A549 (cell line): ENCODE measurements around the gene IP6K1. TPM values are rescaled to one million over a fixed set of nuclear protein-coding genes. Genes with fewer than 3 reads are reported as not detected.

Source experiments
- ATAC-seq, 2 experiments: fragments of 200-7000 bp in 1 of 2; fragments of >200 bp in 1 of 2; cut with Nextera tagmentation in 1 of 2; cut with Tn5 transposase in 1 of 2; 3 replicates each; pipeline versions ENCODE4 v1.8.0 to v1.9.1; 2018 to 2020; ENCODE audit warnings: mild to moderate bottlenecking in 1 of 2, moderate library complexity in 1 of 2
- CTCF ChIA-PET: fragments of 300-600 bp; sonication (Branson Sonifier 250); formaldehyde crosslinking; extraction: SDS; loops from one replicate; lab custom pipeline; 2021; ENCODE audit warnings: antibody characterized with exemption, inconsistent platforms; lab: Yijun Ruan, JAX
- POLR2A ChIA-PET: fragments of 350-600 bp; formaldehyde crosslinking; extraction: SDS; loops from one replicate; lab custom pipeline; 2021; ENCODE audit warnings: antibody characterized with exemption, inconsistent platforms; lab: Yijun Ruan, JAX
- DNase-seq, 2 experiments: peaks; one replicate each; pipeline versions ENCODE4 v3.0.0 to v3.0.0-alpha.2; 2011 to 2016; ENCODE audit warnings: low read depth in 1 of 2, low spot score in 1 of 2
- FAIRE-seq: peaks from 2 replicates; lab custom pipeline; 2011; peaks lifted over from hg19 to GRCh38; lab: Jason Lieb, UNC
- H3K27ac ChIP-seq, 2 experiments: fragments of >200 bp; sonication (Bioruptor Twin); formaldehyde crosslinking; 3 replicates each; pipeline ENCODE4 v1.5.1; 2016 to 2017
- H3K4me1 ChIP-seq: fragments of >200 bp; sonication (Bioruptor Twin); formaldehyde crosslinking; 3 replicates; pipeline ENCODE4 v1.6.1; 2016
- H3K4me2 ChIP-seq: fragments of >200 bp; sonication (Bioruptor Twin); formaldehyde crosslinking; 3 replicates; pipeline ENCODE4 v1.6.1; 2016
- H3K4me3 ChIP-seq: fragments of >200 bp; sonication (Bioruptor Twin); formaldehyde crosslinking; 3 replicates; pipeline ENCODE4 v1.5.1; 2016
- H3K9me3 ChIP-seq: fragments of >200 bp; sonication (Bioruptor Twin); formaldehyde crosslinking; 3 replicates; pipeline ENCODE4 v1.6.1; 2016
- BHLHE40 ChIP-seq: IDR thresholded peaks from 2 replicates; pipeline ENCODE4 v1.6.1; 2012; ENCODE audit warnings: low read depth, low read length, inconsistent platforms
- CHD2 ChIP-seq: fragments of 150-350 bp; IDR thresholded peaks from 2 replicates; pipeline ENCODE4 v1.6.1; 2014; ENCODE audit warnings: low read length; ENCODE audit not compliant: partially characterized antibody
- EHMT2 ChIP-seq: fragments of 200-600 bp; sonication (generic); IDR thresholded peaks from 2 replicates; pipeline ENCODE4 v1.6.1; 2016; ENCODE audit warnings: antibody characterized with exemption, low read depth, mild to moderate bottlenecking, moderate library complexity
- ELK1 ChIP-seq: fragments of 150-350 bp; IDR thresholded peaks from 2 replicates; pipeline ENCODE4 v1.6.1; 2014; ENCODE audit warnings: low read depth, mild to moderate bottlenecking, low read length
- FOSL2 ChIP-seq, 2 experiments: fragments of 450-650 bp in 1 of 2; fragments of >200 bp in 1 of 2; sonication (Bioruptor Twin) in 1 of 2; formaldehyde crosslinking; IDR thresholded peaks; 2 replicates each; pipeline versions ENCODE4 v1.5.0 to v1.6.1; 2016 to 2020; ENCODE audit warnings: mild to moderate bottlenecking in 1 of 2, moderate library complexity in 1 of 2
- FOXS1 ChIP-seq: fragments of 250-450 bp; sonication (Bioruptor Pico); IDR thresholded peaks from 2 replicates; pipeline ENCODE4 v1.5.0; 2020; ENCODE audit warnings: mild to moderate bottlenecking, moderate library complexity
- HEYL ChIP-seq: fragments of 250-450 bp; sonication (Bioruptor Pico); IDR thresholded peaks from 2 replicates; pipeline ENCODE4 v1.8.0; 2021; ENCODE audit warnings: mild to moderate bottlenecking, moderate library complexity
- HMGXB4 ChIP-seq: fragments of 250-450 bp; sonication (Bioruptor Pico); IDR thresholded peaks from 2 replicates; pipeline ENCODE4 v1.5.0; 2021; ENCODE audit warnings: mild to moderate bottlenecking, moderate library complexity, borderline replicate concordance
- HOXA7 ChIP-seq: fragments of 250-450 bp; sonication (Bioruptor Pico); IDR thresholded peaks from 2 replicates; pipeline ENCODE4 v1.5.0; 2020; ENCODE audit warnings: mild to moderate bottlenecking, moderate library complexity
- JUN ChIP-seq, 2 experiments: fragments of >200 bp; sonication (Bioruptor Twin); formaldehyde crosslinking; IDR thresholded peaks; 2 replicates in 1 of 2; 3 replicates in 1 of 2; pipeline ENCODE4 v1.6.1; 2016 to 2017
- JUNB ChIP-seq: fragments of >200 bp; sonication (Bioruptor Twin); formaldehyde crosslinking; IDR thresholded peaks from 2 replicates; pipeline ENCODE4 v1.6.1; 2016
- KDM5A ChIP-seq: fragments of 200-600 bp; sonication (generic); IDR thresholded peaks from 2 replicates; pipeline ENCODE4 v1.6.1; 2016; ENCODE audit warnings: antibody characterized with exemption, mild to moderate bottlenecking
- MAZ ChIP-seq: fragments of 150-350 bp; IDR thresholded peaks from 2 replicates; pipeline ENCODE4 v1.6.1; 2014; ENCODE audit warnings: antibody characterized with exemption, low read depth, low read length, borderline replicate concordance
- MYC ChIP-seq: IDR thresholded peaks from 2 replicates; pipeline ENCODE4 v1.6.1; 2012; ENCODE audit warnings: mild to moderate bottlenecking, inconsistent platforms, low read length, improper control_type of control experiment, borderline replicate concordance
- NR3C1 ChIP-seq: fragments of >200 bp; sonication (Bioruptor Twin); formaldehyde crosslinking; IDR thresholded peaks from 3 replicates; pipeline ENCODE4 v1.6.1; 2017
- PHF8 ChIP-seq: fragments of 200-600 bp; sonication (generic); IDR thresholded peaks from 2 replicates; pipeline ENCODE4 v1.6.1; 2016; ENCODE audit warnings: low read depth, mild to moderate bottlenecking, antibody characterized with exemption, moderate library complexity, borderline replicate concordance
- POLR2A ChIP-seq: IDR thresholded peaks from 2 replicates; pipeline ENCODE4 v1.6.1; 2012; ENCODE audit warnings: mild to moderate bottlenecking, low read length
- RAD21 ChIP-seq, 2 experiments: fragments of >200 bp in 1 of 2; sonication (Bioruptor Twin) in 1 of 2; formaldehyde crosslinking in 1 of 2; IDR thresholded peaks in 1 of 2; conservative IDR thresholded peaks in 1 of 2; 2 replicates in 1 of 2; 3 replicates in 1 of 2; pipeline ENCODE4 v1.6.1; 2012 to 2018; ENCODE audit warnings: inconsistent platforms in 1 of 2
- RARB ChIP-seq: fragments of 250-450 bp; sonication (Bioruptor Pico); IDR thresholded peaks from 2 replicates; pipeline ENCODE4 v1.8.0; 2021; ENCODE audit warnings: mild to moderate bottlenecking, moderate library complexity
- RCOR1 ChIP-seq: fragments of 150-350 bp; IDR thresholded peaks from 2 replicates; pipeline ENCODE4 v1.6.1; 2014; ENCODE audit warnings: antibody characterized with exemption, low read length, low read depth
- REST ChIP-seq: fragments of 200-600 bp; sonication (generic); IDR thresholded peaks from 2 replicates; pipeline ENCODE4 v1.6.1; 2016; ENCODE audit warnings: antibody characterized with exemption, mild to moderate bottlenecking, moderate library complexity
- RFX5 ChIP-seq: fragments of 450-650 bp; IDR thresholded peaks from 2 replicates; pipeline ENCODE4 v1.7.1; 2014; ENCODE audit warnings: antibody characterized with exemption, mild to moderate bottlenecking, moderate library complexity
- RNF2 ChIP-seq: fragments of 200-600 bp; sonication (generic); IDR thresholded peaks from 2 replicates; pipeline ENCODE4 v1.6.1; 2016; ENCODE audit warnings: low read depth, mild to moderate bottlenecking, antibody characterized with exemption, moderate library complexity, borderline replicate concordance
- SREBF2 ChIP-seq: fragments of 450-650 bp; IDR thresholded peaks from 2 replicates; pipeline ENCODE4 v1.6.1; 2014; ENCODE audit warnings: mild to moderate bottlenecking, moderate library complexity
- TP53 ChIP-seq: fragments of 250-450 bp; sonication (Bioruptor Pico); IDR thresholded peaks from 2 replicates; pipeline ENCODE4 v1.5.0; 2021; ENCODE audit warnings: mild to moderate bottlenecking, moderate library complexity
- ZNF302 ChIP-seq: fragments of 250-450 bp; sonication (Bioruptor Pico); IDR thresholded peaks from 2 replicates; pipeline ENCODE4 v1.9.0; 2021; ENCODE audit warnings: inconsistent platforms, mild to moderate bottlenecking, moderate library complexity
- WGBS: methylation state at CpG from one replicate; pipeline ENCODE4 v1.1.6; 2017; ENCODE audit errors: missing lambda C conversion rate; 5-methylcytosine and 5-hydroxymethylcytosine counted together
- polyA plus RNA-seq, 4 experiments: library from polyadenylated mRNA; depleted of rRNA in 3 of 4; stranded (reverse); fragments of >200 nt; fragmentation: RNase III in 1 of 4; extraction: RNeasy Plus Mini Kit Qiagen cat#74134 plus additional on column Dnase treatment in 1 of 4; gene quantifications; 2 replicates in 3 of 4; 3 replicates in 1 of 4; pipeline ENCODE4 v1.2.3, GENCODE V29; 2011 to 2017

The IP6K1 gene
- polyA plus RNA-seq, 2 of the 4 experiments (the other 2 are of a cell fraction) = 16.2 to 22.2 TPM

GRCh38 chr3:49721596-49721895 lies 64.8 kb downstream of the IP6K1 start:
- ChIA-PET POLR2A (no interaction called here), CTCF (interaction anchor here (1.1 to 3.0 kb wide), 4 partner anchors 20 to 118 kb away, joined by 3 to 18 read pairs (median 4); partner anchors contain the start of gene INKA1)
- TF ChIP-seq HEYL (CRISPR knock-in tag) (no peak), POLR2A (no peak), TP53 (CRISPR knock-in tag) (no peak), RCOR1 (no peak), HOXA7 (CRISPR knock-in tag) (no peak)
- DNase-seq (no peak), FAIRE-seq (no peak), ATAC-seq (no peak)
- H3K27ac ChIP-seq = no peak overlapping the region
- 80% methylated on average over 3 of the region's 9 CpGs for WGBS
- H3K4me2 ChIP-seq = no peak overlapping the region
- H3K4me3 ChIP-seq = no peak overlapping the region
- no peaks in the 10 kb centered on the region for H3K9me3 ChIP-seq
- peaks cover 14% of the 10 kb centered on the region for H3K4me1 ChIP-seq

- 86% methylated on average over 4 of the region's 4 CpGs for WGBS
- CTCF ChIA-PET = interaction anchor here (0.9 to 3.0 kb wide), 5 partner anchors 19 to 244 kb away, joined by 3 to 18 read pairs (median 4); partner anchors contain the start of gene INKA1
Observed at GRCh38 chr3:49720855-49721595, 65.3 kb downstream of the IP6K1 start.

GRCh38 chr3:49719214-49719884 lies 67.0 kb downstream of the IP6K1 start, which contains the start of gene AMIGO3:
AMIGO3 (minus strand) TSS chr3:49719684; CDS start chr3:49719465, 219 bp downstream.
- peaks cover 8% of the 10 kb centered on the region for H3K4me1 ChIP-seq
- peak within 1 kb of the TSS; percentile 34; the same call in 2 of the 3 replicates for H3K4me3 ChIP-seq
- WGBS = 70% methylated on average over 15 of the region's 50 CpGs
- H3K27ac ChIP-seq = peak within 1 kb of the TSS in 1 of 2 experiments; percentile 79; a peak in 3 of 6 replicates
- ATAC-seq (peak; percentile 63 to 77), FAIRE-seq (no peak), DNase-seq (peak; percentile 82 to 96)
- no peaks in the 10 kb centered on the region for H3K9me3 ChIP-seq
- peak within 1 kb of the TSS; percentile 84 for H3K4me2 ChIP-seq
- POLR2A ChIA-PET = no interaction called here
- CTCF ChIA-PET = interaction anchor here (1.1 to 3.7 kb wide), 4 partner anchors 11 to 120 kb away, joined by 4 to 24 read pairs (median 11); no protein-coding TSS in a partner anchor
- no peak for TF ChIP-seq ELK1
- no peak for TF ChIP-seq HMGXB4 (CRISPR knock-in tag)
- TF ChIP-seq POLR2A = peak; percentile 63
- no peak for TF ChIP-seq BHLHE40
- TF ChIP-seq RARB (CRISPR knock-in tag) = no peak
- no peak for TF ChIP-seq FOSL2 (IDR thresholded peaks at IDR 0.05)
- no peak for TF ChIP-seq FOSL2 (CRISPR knock-in tag; IDR thresholded peaks at IDR 0.05)
- no peak for TF ChIP-seq KDM5A
- no peak for TF ChIP-seq RNF2
- no peak for TF ChIP-seq JUNB
- TF ChIP-seq MAZ = no peak
- TF ChIP-seq JUN (IDR thresholded peaks at IDR 0.05) = peak in 1 of 2 experiments; percentile 47; a peak in 2 of 5 replicates

More at GRCh38 chr3:49720855-49721595, 65.3 kb downstream of the IP6K1 start:
- Histone ChIP-seq H3K27ac (no peak overlapping the region), H3K4me2 (no peak overlapping the region), H3K4me1 (peaks cover 14% of the 10 kb centered on the region), H3K4me3 (no peak overlapping the region), H3K9me3 (no peaks in the 10 kb centered on the region)
- DNase-seq (no peak), FAIRE-seq (no peak), ATAC-seq (no peak)
- TF ChIP-seq RFX5 (no peak), RAD21 (conservative IDR thresholded peaks at IDR 0.05 in 1 of 2, IDR thresholded peaks at IDR 0.05 in 1 of 2) (no peak), NR3C1 (no peak), ZNF302 (CRISPR knock-in tag) (no peak), REST (no peak), HEYL (CRISPR knock-in tag) (no peak), KDM5A (no peak), FOXS1 (CRISPR knock-in tag) (no peak), MYC (no peak), CHD2 (no peak), EHMT2 (no peak), PHF8 (no peak), SREBF2 (no peak)
- POLR2A ChIA-PET = interaction anchor here (0.5 kb wide), 1 partner anchor 96 kb away, joined by 6 read pairs; no protein-coding TSS in a partner anchor
